GM18505 (cell line): ENCODE results near the gene ZNF668.

Experiments
- ATAC-seq: cut with Tn5 transposase; IDR thresholded peaks from one replicate; pipeline ENCODE4 v1.9.1; 2021; ENCODE audit not compliant: unreplicated experiment
- POLR2A ChIP-seq: IDR thresholded peaks from 4 replicates; pipeline ENCODE4 v1.6.1; 2011; ENCODE audit warnings: borderline replicate concordance; ENCODE audit not compliant: insufficient read depth, insufficient read length; ENCODE audit errors: extremely low read depth

ZNF668 gene

GRCh38 chr16:31089199-31089598, 15.2 kb upstream of the ZNF668 start:
- no peak for ATAC-seq
- TF ChIP-seq POLR2A, result no peak

GRCh38 chr16:31088459-31089183, 14.6 kb upstream of the ZNF668 start, which contains the start of gene PRSS53:
Gene PRSS53, minus strand, starts transcription at chr16:31088943. Its CDS starts 134 bp downstream, at chr16:31088809.
- TF ChIP-seq POLR2A, result no peak
- no peak for ATAC-seq

GRCh38 chr16:31087971-31088370, 13.9 kb upstream of the ZNF668 start:
- TF ChIP-seq POLR2A, result no peak
- ATAC-seq, result no peak

GRCh38 chr16:31087481-31087880, 13.4 kb upstream of the ZNF668 start:
- ATAC-seq, result no peak
- no peak for TF ChIP-seq POLR2A

- no peak for ATAC-seq
- no peak for TF ChIP-seq POLR2A
Observed at GRCh38 chr16:31086629-31086906, 12.5 kb upstream of the ZNF668 start.

GRCh38 chr16:31085873-31086628, 12.0 kb upstream of the ZNF668 start:
- TF ChIP-seq POLR2A, result no peak
- ATAC-seq, result no peak

- TF ChIP-seq POLR2A, result no peak
Observed at GRCh38 chr16:31085411-31085810, 11.4 kb upstream of the ZNF668 start.

GRCh38 chr16:31084584-31085302, 10.7 kb upstream of the ZNF668 start:
- ATAC-seq, result no peak
- TF ChIP-seq POLR2A, result no peak

More at GRCh38 chr16:31085411-31085810, 11.4 kb upstream of the ZNF668 start:
- no peak for ATAC-seq

GRCh38 chr16:31083981-31084380, 9.9 kb upstream of the ZNF668 start:
- no peak for TF ChIP-seq POLR2A
- ATAC-seq, result no peak

- no peak for ATAC-seq
- TF ChIP-seq POLR2A, result no peak
Observed at GRCh38 chr16:31083556-31083955, 9.5 kb upstream of the ZNF668 start.

- TF ChIP-seq POLR2A, result no peak
- ATAC-seq, result no peak
Observed at GRCh38 chr16:31083081-31083480, 9.0 kb upstream of the ZNF668 start.

GRCh38 chr16:31082368-31083045, 8.5 kb upstream of the ZNF668 start:
- ATAC-seq, result no peak
- no peak for TF ChIP-seq POLR2A
